Spinal cord (tissue), 10 donors: Measurements from ENCODE around the gene AUP1. TPM values are rescaled to one million over a fixed set of nuclear protein-coding genes. Genes with fewer than 3 reads are reported as not detected.

Experiments used
- DNase-seq, 6 donors: peaks; one replicate each; pipeline versions ENCODE4 v3.0.0 to v3.0.0-alpha.2; 2013 to 2015; ENCODE audit warnings: low spot score in 6 of 6, low read depth in 4 of 6
- H3K27ac ChIP-seq: one replicate; pipeline ENCODE4 v1.5.1; 2013; ENCODE audit warnings: low read depth, low read length, control low read depth
- H3K27me3 ChIP-seq: one replicate; pipeline ENCODE4 v1.6.1; 2013; ENCODE audit warnings: low read length; ENCODE audit not compliant: control insufficient read depth, insufficient read depth
- H3K36me3 ChIP-seq: one replicate; pipeline ENCODE4 v1.6.1; 2013; ENCODE audit warnings: low read length; ENCODE audit not compliant: control insufficient read depth, insufficient read depth
- H3K4me1 ChIP-seq: one replicate; pipeline ENCODE4 v1.6.1; 2013; ENCODE audit warnings: low read length; ENCODE audit not compliant: control insufficient read depth, insufficient read depth
- H3K4me3 ChIP-seq: one replicate; pipeline ENCODE4 v1.5.1; 2013; ENCODE audit warnings: low read depth, low read length, control low read depth
- H3K9me3 ChIP-seq: one replicate; pipeline ENCODE4 v1.6.1; 2013; ENCODE audit warnings: low read length; ENCODE audit not compliant: control insufficient read depth, insufficient read depth
- WGBS: methylation state at CpG from one replicate; pipeline ENCODE4 v1.1.5; 2013; ENCODE audit warnings: missing lambda C conversion rate; ENCODE audit not compliant: insufficient coverage; 5-methylcytosine and 5-hydroxymethylcytosine counted together
- polyA plus RNA-seq, 2 donors: library from polyadenylated mRNA; unstranded; fragments of 120-200 nt; gene quantifications; one replicate each; pipeline ENCODE4 v1.2.1, GENCODE V29; 2013; ENCODE audit not compliant: insufficient read length in 2 of 2
- total RNA-seq, 2 donors: library from RNA; depleted of rRNA in 1 of 2; stranded (reverse); fragments of 120-200 nt in 1 of 2; fragments of >200 nt in 1 of 2; gene quantifications; one replicate each; pipeline versions ENCODE4 v1.2.3 to v1.2.4, GENCODE V29; 2013 to 2014
- donor health status: healthy.

Gene AUP1
- total and polyA plus RNA-seq, 4 donors: 62.6 to 131 (median 104) TPM

DNA sequence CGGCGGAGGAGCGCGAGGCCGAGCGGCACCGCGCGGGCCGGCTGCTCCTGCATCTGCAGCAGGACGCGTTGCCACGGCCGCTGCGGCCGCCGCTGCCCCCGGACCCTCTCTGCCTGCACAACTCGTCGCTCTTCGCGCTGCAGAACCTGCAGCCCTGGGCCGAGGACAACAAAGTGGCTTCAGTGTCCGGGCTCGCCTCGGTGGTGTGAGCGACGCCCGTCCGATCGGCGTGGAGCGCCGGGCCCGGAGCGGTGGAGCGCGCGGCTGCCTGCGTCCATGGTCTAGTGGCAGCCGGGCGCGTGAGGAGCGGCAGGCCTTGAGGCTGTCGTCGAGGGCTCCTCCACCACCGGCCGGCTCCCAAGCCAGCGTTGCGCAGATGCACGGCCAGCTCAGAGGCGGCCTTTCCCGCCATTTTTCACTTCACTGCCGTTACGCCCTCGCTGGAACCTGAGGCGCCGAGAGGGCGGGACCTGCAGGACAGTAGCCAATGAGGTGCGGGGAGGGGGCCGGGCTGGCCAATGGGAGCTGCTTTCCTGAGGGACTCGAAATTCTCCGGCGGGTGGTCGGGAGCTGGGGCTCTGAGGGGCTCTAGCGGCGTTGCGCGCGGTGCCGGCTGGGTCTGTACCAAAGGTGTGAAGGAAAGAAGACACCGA, 13.4 kb downstream of the AUP1 start:
- Histone ChIP-seq H3K27ac (no peak overlapping the region), H3K4me3 (no peak overlapping the region), H3K27me3 (peaks cover 95% of the 10 kb centered on the region), H3K4me1 (peaks cover 29% of the 10 kb centered on the region), H3K9me3 (no peaks in the 10 kb centered on the region), H3K36me3 (no peaks in the 10 kb centered on the region)
- WGBS: under 1% methylated on average over 72 of the region's 72 CpGs
- peak in 2 of 6 donors; percentile 87 to 88 for DNase-seq

DNA sequence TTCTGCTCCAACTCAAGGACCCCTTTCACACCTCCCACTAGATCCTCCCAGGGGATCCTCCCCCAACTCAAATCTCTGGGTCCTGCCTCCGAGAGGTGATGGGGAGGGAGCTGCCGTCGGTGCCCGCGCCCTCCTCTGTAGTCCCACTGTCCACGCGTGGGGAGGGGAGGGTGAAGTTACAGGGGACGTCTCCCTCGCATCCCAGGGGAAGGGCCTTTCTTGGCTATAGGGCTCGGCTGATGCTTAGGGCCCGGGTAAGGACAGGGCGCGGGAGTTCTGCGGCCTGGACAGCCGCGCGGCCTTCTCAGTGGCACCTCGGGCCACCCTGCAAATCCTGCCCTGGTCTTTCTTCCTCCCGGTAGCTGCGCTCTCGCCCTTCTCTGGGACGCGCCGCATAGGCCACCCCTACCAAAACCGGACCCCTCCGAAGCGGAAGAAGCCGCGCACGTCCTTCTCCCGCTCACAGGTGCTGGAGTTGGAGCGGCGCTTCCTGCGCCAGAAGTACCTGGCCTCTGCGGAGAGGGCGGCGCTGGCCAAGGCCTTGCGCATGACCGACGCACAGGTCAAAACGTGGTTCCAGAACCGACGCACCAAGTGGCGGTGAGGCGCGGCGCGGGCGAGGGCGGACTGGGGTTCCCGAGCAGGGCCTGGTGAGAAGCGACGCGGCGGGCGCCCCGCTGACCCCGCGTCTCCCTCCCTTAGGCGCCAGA, 14.1 kb downstream of the AUP1 start:
- Histone ChIP-seq H3K9me3 (no peaks in the 10 kb centered on the region), H3K27me3 (peaks cover 98% of the 10 kb centered on the region), H3K4me3 (no peak overlapping the region), H3K4me1 (peaks cover 29% of the 10 kb centered on the region), H3K27ac (no peak overlapping the region), H3K36me3 (no peaks in the 10 kb centered on the region)
- 1% methylated on average over 52 of the region's 60 CpGs for WGBS
- peak in 1 of 6 donors; percentile 10 for DNase-seq

DNA sequence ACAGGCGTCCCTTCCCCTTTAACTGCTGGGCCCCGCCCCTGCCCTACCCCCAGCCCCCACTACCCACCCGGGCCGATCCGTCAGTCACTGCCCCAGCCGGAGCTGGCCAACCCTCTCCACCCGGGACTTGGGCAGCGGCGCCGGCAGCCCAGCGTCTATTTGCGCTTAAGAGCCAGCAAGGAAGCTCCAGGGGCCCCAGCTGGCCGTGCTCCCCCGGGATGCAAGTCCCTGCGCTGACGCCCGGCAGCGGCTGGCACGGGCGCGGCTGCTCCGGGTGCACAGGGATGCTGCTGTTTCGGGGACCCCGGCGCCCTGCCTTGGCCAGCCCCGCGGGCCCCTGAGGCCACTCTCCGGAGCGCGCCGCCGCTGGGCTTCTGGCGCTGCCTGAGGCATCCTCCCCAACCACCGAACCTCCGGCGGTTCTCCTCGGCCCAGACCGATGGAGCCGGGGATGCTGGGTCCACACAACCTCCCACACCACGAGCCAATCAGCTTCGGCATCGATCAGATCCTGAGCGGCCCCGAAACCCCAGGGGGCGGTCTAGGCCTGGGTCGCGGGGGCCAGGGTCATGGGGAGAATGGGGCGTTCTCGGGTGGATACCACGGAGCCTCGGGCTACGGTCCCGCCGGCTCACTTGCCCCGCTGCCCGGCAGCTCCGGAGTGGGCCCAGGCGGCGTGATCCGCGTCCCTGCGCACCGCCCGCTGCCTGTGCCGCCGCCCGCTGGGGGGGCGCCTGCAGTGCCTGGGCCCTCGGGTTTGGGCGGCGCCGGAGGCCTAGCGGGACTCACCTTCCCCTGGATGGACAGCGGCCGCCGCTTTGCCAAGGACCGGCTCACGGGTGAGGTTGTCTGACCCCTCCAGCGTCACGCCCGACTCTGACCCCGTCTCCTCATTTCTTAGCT, 14.9 kb downstream of the AUP1 start, which contains the start of gene TLX2:
TLX2 (plus strand) TSS at position 83 of the 903 bp plus-strand sequence; CDS start at position 440, 357 bp downstream.
- Histone ChIP-seq H3K4me3 (no peak within 1 kb of the TSS), H3K27ac (no peak within 1 kb of the TSS), H3K4me1 (peaks cover 29% of the 10 kb centered on the region), H3K9me3 (no peaks in the 10 kb centered on the region), H3K36me3 (no peaks in the 10 kb centered on the region), H3K27me3 (peaks cover 98% of the 10 kb centered on the region)
- WGBS: under 1% methylated on average over 72 of the region's 82 CpGs
- DNase-seq: peak in 1 of 6 donors; percentile 24

DNA sequence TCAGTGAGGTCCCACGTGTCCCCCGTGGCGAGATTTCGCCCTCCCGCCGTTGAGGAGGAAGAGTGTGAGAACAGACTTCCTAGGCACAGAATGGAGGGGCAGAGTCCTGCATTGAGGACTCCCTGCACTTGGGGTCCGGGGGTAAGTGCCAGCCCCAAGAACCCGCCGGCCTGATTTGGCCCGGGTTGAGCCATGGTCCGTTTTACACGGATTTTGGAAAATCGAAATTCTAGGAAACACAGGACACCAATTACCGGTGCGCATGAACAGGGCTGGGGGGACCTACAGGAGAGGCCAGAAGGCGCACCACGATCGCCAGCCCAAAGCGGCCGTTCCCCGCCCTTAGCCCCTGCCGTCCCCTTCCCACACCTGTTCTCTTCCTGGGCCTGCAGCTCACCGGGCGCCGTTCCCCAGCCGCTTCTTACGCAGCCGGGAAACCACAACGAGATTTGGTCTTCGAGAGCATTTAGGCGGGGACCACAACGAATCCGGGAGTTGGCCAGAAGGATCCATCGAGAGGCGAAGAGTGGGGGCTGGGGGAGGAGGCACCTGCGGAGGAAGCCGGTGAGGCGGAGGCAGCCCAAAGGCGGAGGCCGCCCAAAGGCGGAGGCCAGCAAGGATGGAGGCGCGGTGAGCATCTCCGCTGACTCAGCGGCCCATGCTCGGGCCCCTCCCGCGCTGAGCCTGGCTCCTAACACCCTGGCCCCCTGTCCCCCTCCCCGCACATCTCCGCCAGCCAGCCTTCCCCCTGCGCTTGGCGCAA, 15.7 kb downstream of the AUP1 start:
- 2% methylated on average over 52 of the region's 52 CpGs for WGBS
- Histone ChIP-seq H3K27me3 (peaks cover 96% of the 10 kb centered on the region), H3K4me1 (peaks cover 29% of the 10 kb centered on the region), H3K36me3 (no peaks in the 10 kb centered on the region), H3K9me3 (no peaks in the 10 kb centered on the region), H3K4me3 (no peak overlapping the region), H3K27ac (no peak overlapping the region)
- DNase-seq: peak in 2 of 6 donors; percentile 38 to 42

GRCh38 chr2:74512744-74513604, 16.5 kb downstream of the AUP1 start:
- H3K4me3 ChIP-seq: no peak overlapping the region
- no peaks in the 10 kb centered on the region for H3K36me3 ChIP-seq
- WGBS: under 1% methylated on average over 34 of the region's 36 CpGs
- H3K4me1 ChIP-seq: peaks cover 34% of the 10 kb centered on the region
- no peaks in the 10 kb centered on the region for H3K9me3 ChIP-seq
- no peak overlapping the region for H3K27ac ChIP-seq
- peaks cover 92% of the 10 kb centered on the region for H3K27me3 ChIP-seq
- no peak for DNase-seq

DNA sequence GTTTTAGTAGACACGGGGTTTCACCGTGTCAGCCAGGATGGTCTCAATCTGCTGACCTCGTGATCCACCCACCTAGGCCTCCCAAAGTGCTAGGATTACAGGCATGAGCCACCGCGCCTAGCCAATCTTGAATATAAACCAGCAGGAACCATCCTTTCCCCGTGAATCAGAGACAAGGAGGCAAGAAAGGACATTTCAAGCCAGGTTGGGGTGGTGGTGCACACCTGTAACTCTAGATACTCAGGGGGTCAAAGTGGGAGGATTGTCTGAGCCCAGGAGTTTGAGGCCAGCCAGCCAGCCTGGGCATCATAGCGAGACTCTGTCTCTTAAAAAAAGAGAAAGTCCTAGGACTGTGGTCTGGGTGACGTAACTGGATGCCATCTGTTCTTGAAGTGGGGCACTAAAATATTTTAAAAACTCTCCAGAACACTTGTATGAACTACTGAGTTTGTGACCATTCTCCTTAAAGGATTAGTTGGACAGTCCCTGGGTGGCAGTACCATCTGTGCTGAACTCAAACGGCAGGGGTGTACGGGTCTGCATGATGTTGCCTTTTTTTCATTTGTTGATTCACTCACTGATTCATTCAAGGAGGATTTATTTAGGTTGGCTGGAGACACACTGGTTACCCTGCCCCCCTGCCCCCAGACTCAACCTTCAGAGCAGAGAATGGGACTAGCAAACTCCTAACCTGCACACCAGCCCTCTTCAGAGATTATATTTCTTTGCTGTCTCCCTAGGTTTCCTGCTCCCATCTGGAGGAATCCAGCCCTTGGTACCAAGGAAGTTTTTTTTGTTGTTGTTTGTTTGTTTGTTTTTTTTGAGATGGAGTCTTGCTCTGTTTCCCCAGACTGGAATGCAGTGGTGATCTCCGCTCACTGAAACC, 18.2 kb downstream of the AUP1 start:
- peaks cover 42% of the 10 kb centered on the region for H3K4me1 ChIP-seq
- peaks cover 81% of the 10 kb centered on the region for H3K27me3 ChIP-seq
- H3K9me3 ChIP-seq: no peaks in the 10 kb centered on the region
- H3K36me3 ChIP-seq: no peaks in the 10 kb centered on the region
- no peak for DNase-seq
- no peak overlapping the region for H3K27ac ChIP-seq
- WGBS: 35% methylated on average over 7 of the region's 11 CpGs
- H3K4me3 ChIP-seq: no peak overlapping the region

GRCh38 chr2:74510272-74510671, 19.2 kb downstream of the AUP1 start:
- Histone ChIP-seq H3K4me1 (peaks cover 42% of the 10 kb centered on the region), H3K9me3 (no peaks in the 10 kb centered on the region), H3K27me3 (peaks cover 79% of the 10 kb centered on the region), H3K4me3 (no peak overlapping the region), H3K36me3 (peaks cover 9% of the 10 kb centered on the region), H3K27ac (no peak overlapping the region)
- WGBS: 84% methylated on average over 4 of the region's 4 CpGs
- DNase-seq: no peak
